Measurements from ENCODE around the gene SBF2. TPM values are rescaled to one million over a fixed set of nuclear protein-coding genes. Genes with fewer than 3 reads are reported as not detected.
A peak's percentile ranks its signal among the peaks of the same experiment; 100 is the strongest.

The SBF2 gene
- total and polyA plus RNA-seq, 2 of the 13 experiments (the other 11 are each of a cell fraction or from before 2014, with no cell fraction given), result 24.0 to 45.8 TPM

- TF ChIP-seq ZHX2 (IDR thresholded peaks at IDR 0.05; ENCODE audit: low read depth), result no peak
- no peak for TF ChIP-seq ZHX2 (CRISPR knock-in tag; IDR thresholded peaks at IDR 0.05; ENCODE audit: borderline replicate concordance)
- TF ChIP-seq, protein P1, sequence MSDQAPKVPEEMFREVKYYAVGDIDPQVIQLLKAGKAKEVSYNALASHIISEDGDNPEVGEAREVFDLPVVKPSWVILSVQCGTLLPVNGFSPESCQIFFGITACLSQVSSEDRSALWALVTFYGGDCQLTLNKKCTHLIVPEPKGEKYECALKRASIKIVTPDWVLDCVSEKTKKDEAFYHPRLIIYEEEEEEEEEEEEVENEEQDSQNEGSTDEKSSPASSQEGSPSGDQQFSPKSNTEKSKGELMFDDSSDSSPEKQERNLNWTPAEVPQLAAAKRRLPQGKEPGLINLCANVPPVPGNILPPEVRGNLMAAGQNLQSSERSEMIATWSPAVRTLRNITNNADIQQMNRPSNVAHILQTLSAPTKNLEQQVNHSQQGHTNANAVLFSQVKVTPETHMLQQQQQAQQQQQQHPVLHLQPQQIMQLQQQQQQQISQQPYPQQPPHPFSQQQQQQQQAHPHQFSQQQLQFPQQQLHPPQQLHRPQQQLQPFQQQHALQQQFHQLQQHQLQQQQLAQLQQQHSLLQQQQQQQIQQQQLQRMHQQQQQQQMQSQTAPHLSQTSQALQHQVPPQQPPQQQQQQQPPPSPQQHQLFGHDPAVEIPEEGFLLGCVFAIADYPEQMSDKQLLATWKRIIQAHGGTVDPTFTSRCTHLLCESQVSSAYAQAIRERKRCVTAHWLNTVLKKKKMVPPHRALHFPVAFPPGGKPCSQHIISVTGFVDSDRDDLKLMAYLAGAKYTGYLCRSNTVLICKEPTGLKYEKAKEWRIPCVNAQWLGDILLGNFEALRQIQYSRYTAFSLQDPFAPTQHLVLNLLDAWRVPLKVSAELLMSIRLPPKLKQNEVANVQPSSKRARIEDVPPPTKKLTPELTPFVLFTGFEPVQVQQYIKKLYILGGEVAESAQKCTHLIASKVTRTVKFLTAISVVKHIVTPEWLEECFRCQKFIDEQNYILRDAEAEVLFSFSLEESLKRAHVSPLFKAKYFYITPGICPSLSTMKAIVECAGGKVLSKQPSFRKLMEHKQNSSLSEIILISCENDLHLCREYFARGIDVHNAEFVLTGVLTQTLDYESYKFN (CRISPR knock-in tag; conservative IDR thresholded peaks at IDR 0.05), result peak; percentile 25; the same call in 1 of the 2 replicates
- TF ChIP-seq TCF7L2 (IDR thresholded peaks at IDR 0.05; ENCODE audit: low read depth, low read length), result no peak
- TF ChIP-seq, protein P2, sequence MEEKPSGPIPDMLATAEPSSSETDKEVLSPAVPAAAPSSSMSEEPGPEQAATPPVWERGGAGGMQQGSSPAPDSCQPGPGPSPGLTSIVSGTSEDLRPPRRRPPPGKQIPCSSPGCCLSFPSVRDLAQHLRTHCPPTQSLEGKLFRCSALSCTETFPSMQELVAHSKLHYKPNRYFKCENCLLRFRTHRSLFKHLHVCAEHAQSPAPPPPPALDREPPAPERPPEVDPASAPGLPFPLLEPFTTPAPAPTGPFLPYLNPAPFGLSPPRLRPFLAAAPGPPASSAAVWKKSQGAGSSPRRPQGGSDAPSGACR (CRISPR knock-in tag; IDR thresholded peaks at IDR 0.05), result no peak
- 0 out of 2 replicates have a peak, but pooled peaks have one; percentile 19 for TF ChIP-seq FOSL2 (CRISPR knock-in tag; IDR thresholded peaks at IDR 0.05)
- 0 out of 2 replicates have a peak, but pooled peaks have one; percentile 10 for TF ChIP-seq BCL6 (CRISPR knock-in tag; IDR thresholded peaks at IDR 0.05)
These were observed 541.0 kb downstream of the SBF2 start (continued) for GRCh38 chr11:9753021-9753420.
